Hematopoietic multipotent progenitor cell (in vitro differentiated cells): ENCODE results near the gene PHB1. TPM values are rescaled to one million over a fixed set of nuclear protein-coding genes. Genes with fewer than 3 reads are reported as not detected.
A peak's percentile ranks its signal among the peaks of the same experiment; 100 is the strongest.
"Not testable (repeated sequence)": the region's sequence is repeated elsewhere in the genome, so short reads cannot be mapped to it uniquely, and the experiment has no call there.

ENCODE experiments used
- DNase-seq, 3 donors: peaks; one replicate each; pipeline ENCODE4 v3.0.0-alpha.2; 2011 to 2015; ENCODE audit warnings: low read depth in 2 of 3, low spot score in 2 of 3
- total RNA-seq: library from RNA; depleted of rRNA; stranded (reverse); fragments of >200 nt; gene quantifications from one replicate; pipeline ENCODE4 v1.2.3, GENCODE V29; 2012

Gene PHB1
- total RNA-seq, 1 donor = 102 TPM

DNA sequence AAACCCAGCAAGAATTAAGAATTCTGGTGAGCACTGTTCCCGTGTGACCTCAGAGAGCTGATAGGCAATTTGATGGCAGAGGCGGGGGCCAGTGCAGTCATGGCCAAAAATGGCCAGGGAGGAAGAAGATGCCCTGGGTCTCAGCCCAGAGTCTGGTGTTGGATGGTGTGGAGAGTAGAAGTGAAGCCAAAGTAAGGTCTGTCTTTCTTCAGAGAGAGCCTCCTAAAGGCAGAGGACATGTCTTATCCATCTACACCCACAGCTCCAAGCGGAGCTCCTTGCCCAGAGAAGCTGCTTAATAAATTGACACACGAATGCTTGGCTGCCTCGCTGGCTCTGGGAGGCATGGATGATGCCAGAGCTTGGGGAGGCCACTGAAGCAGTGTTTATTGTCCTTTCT lies 32.9 kb downstream of the PHB1 start:
- DNase-seq = no peak

DNA sequence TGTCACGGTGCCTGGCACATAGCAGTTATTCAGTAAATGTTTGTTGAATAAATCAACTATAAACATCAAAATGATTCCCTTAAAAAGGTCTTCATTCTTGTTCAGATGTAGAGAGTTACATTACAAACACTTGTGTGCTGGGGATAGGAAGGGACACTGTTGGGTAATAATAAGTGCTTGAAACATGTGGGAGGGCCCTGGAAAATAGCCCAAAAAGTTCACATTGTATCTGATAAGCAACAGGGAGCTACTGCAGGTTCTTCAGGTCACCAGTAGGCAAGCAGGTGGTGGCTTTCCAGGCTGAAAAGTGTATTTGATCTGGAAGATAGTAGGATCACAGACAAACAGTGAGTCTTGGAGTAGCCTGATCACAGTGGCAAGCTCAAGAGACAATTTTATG lies 33.6 kb downstream of the PHB1 start:
- DNase-seq = no peak

DNA sequence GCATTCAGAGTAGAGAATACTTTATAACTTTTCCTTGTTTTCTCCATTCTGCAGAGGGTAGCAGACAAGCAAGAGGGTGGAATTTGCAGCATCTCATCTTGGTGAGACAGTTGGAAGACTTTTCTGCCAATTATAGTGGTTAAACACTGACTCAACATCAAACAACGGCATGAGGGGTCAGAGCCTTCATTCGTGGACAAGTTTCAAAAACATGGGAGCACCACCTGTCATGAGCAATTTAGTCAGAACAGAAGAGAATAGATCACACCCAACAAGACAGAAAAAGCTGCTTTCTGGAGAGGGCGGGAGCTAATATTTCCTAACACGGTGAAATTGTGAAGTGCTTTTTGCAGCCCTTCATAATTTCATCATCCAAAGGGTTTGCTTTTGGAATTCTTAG lies 34.8 kb downstream of the PHB1 start:
- DNase-seq = no peak

DNA sequence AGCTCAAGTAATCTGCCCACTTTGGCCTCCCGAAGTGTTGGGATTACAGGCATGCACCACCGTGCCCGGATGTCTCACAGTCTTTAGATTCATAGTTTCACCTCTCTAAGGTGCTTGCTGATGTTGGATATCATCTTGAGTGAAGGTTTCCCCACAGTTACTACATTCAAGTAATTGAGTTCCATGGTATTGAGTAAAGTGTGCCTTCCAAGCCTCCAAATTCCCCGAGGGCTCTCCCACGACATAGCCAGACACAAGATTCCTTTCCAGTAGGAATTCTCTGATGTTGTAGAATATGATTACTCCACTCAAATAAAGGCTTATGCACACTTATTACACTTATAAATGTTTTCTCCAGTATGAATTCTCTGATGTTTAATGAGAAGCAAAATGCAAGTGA lies 36.4 kb downstream of the PHB1 start:
- no peak for DNase-seq

DNA sequence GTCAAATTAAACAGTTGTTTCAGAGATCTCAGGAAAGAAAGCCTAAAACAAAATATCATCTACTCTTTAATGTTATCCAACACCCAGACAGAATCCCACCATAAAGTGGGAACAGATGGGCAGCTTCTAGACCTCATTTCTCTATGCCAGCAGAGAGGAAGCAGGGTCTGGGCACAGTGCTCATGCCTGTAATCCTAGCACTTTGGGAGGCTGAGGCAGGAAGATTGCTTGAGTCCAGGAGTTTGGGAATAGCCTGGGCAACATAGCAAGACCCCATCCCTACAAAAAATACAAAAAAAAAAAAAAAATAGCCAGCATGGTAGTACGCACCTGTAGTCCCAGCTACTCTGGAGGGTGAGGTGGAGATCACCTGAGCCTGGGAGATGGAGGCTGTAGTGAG lies 39.1 kb downstream of the PHB1 start:
- no peak for DNase-seq

DNA sequence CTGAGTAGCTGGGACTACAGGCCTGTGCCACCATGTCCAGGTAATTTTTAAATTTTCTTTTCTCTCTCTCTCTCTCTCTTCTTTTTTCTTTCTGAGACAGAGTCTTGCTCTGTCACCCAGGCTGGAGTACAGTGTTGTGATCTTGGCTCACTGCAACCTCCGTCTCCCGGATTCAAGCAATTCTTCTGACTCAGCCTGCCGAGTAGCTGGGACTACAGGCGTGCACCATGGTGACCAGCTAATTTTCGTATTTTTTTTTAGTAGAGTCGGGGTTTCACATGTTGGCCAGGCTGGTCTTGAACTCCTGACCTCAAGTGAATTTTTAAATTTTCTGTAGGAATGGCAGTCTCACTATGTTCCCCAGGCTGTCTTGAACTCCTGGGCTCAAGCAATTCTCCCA lies 41.6 kb downstream of the PHB1 start:
- no peak for DNase-seq

DNA sequence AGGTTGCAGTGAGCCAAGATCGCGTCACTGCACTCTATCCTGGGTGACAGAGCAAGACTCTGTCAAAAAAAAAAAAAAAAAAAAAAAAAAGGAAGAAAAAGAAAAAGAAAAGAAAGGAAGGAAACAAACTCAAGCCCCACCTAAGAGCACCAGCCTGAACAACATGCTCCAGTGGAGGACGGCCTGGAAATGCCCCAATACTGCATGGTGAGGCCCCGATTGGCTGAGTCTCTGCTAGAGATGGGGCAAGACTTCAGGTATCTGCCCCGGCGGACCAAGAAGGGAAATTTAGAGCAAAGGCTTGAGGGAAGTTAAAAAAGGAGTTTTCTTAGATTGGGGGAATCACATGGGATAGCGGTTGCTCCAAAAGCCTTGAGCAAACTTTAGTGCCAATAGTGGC lies 42.3 kb downstream of the PHB1 start:
- DNase-seq = no peak

DNA sequence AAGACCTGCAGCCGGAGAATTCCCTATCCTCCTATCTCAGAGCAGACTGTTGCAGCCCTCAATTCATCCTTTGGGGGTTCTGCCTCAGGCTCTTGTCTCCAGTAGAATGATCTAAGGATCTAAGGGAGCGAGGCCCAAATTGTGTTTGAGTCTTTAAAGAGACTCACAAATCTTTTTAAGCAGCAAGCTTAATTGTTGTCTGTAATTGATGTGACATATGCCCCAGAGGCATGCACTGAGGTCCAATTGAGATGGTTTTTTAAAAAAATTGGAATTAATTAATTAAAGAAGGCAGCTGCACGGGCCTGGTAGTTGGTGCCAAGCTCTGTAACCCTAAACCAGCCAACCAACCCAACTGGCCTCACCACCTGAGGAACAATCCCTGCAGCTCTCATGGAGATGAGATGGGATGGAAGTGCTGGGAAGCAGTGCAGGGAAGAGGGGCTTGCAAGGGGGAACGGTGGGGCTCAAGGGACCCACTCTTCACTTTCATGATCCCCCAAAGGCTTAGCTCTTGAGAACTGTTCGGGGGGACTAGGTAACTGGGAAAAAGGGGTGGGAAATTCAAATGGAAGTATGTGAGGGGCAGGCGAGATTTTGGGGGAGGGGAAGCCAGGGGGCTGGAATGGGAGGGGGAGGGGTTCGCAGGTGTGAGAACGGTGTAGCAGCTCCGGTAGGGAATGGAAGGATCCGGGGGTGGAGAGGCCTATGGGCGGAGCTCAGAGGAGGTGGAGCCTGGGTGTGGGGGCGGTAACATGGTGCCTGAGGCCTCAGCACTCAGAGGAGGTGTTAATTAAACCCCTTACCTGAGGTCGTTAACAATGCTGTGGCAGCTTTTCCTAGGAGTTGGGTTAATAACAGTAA lies 43.5 kb downstream of the PHB1 start:
- DNase-seq = no peak

DNA sequence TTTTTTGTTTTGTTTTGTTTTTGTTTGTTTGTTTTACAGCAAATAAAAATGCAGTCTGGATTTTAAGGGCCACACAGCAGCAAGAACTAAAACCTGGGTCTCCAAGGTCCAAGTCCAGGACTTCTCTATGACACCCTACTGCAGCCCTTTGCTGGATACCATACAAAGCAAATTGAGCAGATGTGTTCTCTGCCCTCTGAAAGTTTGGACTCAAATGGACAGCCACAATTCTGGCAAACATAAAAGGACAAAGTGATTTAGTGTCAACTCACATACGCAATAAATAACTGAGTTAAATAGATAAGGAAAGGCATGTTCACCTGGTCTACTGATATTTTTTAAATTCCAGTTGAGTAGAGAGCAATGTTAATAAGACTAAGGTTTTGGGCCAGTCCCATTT lies 44.9 kb downstream of the PHB1 start:
- no peak for DNase-seq

DNA sequence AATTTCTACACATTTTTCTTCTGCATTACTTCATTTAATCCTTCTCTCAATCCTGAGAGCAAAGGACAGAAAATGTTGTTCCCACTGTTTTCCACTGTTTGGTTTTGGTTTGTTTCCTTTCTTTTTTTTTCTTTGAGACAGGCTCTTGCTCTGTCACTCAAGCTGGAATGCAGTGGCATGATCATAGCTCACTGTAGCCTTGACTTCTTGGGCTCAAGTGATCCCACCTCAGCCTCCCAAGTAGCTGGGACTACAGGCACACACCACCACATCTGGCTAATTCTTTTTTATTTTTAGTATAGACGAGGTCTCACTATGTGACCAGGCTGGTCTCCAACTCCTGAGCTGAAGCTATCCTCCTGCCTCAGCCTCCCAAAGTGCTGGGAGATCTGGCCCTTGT lies 45.6 kb downstream of the PHB1 start:
- DNase-seq = no peak

DNA sequence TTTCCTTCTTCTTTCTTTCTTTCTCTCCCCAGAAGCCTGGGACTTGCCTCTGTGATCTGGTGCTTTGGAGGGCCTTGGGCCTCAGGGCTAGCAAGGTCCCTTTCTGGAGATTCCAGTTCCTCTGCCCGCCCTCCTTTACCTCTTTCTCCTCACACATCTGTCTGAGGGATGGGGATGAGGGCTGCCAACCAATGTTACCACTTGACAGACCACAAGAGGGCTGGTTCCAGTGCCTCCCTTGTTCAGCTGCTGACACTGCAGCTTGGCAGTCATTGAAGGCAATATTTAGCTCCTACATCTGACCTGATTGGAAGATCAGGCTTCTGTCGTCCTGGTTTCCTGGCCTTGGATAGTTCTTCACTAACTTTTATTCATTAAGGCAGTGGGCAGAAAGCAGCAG lies 49.0 kb downstream of the PHB1 start:
- peak in 2 of 3 donors; percentile 57 to 71 for DNase-seq

DNA sequence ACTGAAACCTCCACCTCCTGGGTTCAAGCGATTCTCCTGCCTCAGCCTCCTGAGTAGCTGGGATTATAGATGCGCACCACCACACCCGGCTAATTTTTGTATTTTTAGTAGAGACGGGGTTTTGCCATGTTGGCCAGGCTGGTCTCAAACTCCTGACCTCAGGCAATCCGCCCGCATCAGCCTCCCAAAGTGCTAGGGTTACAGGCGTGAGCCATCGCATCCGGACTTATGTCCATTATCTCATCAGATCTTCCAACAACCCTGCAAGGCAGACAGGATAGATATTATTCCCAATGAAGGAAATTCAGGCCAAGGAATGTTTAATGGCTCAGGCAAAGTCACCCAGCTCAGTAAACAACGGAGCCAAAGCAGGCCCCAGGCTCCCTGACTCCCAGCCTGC lies 49.6 kb downstream of the PHB1 start:
- not testable (repeated sequence) for DNase-seq

DNA sequence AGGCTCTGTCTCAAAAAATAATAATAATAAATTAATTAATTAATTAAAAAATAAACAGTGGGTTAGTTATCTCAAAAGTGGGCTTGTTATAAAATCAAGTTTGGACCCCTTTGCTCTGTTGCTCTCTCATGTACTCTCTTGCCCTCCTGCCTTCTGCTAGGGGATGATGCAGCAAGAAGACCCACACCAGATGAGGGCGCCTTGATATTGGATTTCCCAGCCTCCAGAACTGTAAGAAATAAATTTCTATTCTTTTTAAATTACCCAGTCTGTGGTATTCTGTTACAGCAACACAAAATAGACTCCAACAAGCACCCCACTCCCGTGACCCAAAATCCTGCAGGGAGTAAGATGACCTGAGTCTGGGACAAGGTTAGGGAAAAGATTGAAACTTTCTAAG lies 50.6 kb downstream of the PHB1 start:
- DNase-seq = no peak

DNA sequence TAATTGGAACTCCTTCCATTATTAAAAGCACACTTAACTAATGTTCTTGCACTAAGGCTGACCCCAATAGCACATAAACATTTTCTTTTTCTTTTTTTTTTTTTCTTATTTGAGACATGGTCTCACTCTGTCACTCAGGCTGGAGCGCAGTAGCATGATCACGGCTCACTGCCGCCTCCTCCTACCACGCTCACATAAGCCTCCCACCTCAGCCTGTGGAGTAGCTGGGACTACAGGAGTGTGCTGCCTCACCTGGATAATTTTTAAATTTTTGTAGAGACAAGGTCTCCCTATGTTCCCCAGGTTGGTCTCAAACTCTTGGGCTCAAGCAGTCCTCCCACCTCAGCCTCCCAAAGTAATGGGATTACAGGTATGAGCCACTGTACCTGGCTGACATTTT lies 51.4 kb downstream of the PHB1 start:
- DNase-seq = no peak

DNA sequence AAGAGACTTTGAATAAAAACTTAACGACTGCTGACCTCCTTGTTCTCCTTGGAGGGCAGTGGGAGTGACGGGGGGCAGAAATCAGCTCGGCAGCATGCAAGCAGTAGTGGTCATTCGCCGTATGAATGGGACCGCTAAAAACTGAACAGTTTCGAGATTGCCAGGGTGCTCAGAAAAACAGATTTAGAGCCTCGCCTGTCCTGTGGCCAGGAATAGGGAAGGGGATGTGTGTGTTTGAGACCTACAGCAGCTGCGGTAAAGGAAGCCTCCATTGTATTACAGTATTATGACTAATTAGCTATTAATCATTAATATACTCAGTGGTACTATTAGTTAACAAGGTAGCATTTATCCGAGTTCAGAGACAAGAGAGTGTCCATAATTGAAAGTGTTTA lies 52.0 kb downstream of the PHB1 start:
- DNase-seq = peak in 1 of 3 donors; percentile 18

DNA sequence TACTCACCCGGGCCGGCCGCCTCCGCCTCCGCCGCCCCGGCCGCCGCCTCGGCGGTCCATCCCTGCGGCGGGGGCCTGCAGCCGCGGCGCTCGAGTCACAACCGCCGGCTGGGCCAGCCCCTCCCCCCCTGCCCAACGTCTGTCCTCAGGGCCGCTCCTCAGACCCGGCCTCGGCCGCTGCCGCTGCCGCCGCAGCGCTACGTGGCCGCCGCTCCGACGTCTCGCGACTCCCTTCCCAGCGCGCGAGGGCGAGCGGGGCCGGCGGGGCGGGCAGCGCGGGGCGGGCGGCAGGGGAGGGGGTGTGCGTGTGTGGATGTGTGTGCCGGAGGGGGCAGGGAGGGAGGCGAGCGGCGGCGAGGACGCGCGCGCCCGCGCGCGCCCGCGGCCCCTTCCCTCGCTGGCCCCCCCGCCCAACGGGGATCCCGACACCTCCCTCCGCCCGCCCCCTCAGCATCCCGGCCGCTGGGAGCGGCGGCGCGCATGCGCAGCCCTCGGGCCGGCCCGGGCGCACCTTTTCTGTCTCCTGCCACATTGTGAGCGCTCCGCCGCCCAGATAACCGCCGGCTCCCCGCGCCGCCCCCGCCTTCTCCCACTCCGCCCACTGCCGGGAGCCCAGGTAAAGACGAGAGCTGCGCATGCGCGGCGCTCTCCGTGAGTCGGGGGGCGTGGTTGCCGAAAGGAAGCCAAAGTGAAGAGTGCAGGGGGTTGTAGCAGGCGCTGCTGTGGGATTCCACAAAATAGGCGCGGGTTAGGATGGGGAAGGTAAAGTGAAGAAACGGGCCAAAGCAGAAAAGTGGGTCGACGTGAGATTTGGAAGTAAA lies 52.6 kb downstream of the PHB1 start, which contains the start of gene ZNF652:
ZNF652 (minus strand) TSS at position 349 of the 821 bp plus-strand sequence. CDS start 44,525 bp downstream, outside the sequence.
- DNase-seq = peak; percentile 88 to 93 (median 93)

DNA sequence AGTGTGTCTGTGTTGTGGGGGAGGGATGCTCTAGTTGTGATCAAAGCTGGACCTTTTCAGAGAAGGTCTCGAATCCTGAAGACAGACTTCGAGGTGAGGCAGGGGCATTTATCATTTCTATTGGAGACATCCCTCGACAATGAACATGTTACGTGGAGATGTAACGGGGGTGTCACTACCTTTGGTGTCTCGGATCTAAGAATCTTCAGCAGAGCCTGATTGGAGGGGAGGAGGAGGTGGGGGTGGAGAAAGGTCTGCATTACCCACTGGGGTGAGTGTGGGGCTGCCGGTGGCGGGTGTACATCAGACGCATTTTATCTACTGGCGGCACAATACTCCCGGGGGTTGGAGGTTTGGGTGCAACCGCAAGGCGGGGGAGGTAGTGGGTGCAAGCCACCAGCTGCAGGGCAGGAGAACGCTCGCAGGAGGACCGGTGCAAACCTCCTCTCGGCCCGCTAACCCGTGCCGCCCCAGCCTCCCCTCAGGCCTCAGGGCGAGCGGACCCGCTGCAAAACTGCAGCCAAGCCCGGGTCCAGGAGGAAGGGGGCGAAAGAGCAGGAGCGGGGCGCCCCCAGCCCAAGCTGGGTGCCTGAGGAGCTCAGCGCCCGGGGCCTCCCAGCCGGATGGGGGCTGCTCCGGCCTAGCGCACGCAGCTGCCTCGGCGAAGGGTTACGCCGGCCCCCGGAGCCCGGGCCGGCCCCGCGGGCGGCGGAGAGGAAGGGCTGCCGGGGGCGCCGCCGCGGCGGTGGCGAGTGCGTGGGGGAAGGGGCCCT lies 53.4 kb downstream of the PHB1 start:
- peak; percentile 62 to 78 (median 69) for DNase-seq

DNA sequence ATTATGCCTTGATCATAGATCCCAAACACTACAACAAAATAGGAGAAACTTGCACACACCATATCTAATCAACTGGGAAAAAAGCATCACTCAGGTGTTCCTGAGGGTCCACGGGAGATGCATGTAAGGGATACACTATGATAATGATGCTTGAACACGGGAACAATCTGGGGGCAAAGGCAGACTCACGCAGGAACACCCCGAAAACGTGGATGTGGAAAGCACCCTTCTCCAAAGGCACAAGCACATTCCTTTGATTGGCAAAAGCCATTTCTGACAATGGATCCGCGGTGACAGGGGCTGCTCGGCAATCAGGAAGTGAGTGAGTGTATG lies 53.9 kb downstream of the PHB1 start:
- no peak for DNase-seq

DNA sequence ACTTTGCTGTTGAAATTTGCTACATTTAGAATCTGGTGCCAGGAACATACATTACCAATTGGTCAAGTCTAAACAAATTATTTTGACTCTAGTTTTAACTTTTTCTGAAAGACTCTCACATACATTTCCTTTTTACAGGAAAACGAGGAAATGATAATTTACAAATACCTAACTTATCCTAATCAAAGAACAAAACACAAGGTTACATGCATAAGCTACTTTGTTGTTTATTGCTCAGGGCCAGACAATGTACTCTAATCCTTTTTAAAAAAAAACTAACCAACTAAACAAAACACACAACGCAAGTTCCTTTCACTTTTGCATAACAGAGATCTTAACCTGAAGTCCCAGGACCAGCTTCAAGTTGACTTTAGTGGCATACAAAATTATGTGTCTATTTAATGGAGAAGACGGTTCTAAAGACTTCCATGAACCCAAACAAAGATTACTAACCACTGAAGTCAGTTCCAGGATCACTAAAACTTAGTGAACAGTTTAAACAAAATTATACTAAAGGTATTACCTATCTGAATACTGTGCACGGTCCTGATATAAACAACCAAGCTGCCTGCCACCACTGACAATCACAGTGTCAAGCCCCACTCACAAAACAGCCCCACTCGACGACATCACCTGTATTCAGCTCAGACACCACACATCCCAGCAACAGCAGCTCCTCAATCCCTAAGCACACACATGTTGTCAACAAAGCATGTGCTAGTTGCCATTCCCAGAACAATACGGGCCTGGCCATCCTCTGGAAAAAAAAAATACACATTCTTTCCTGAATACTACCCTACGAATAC lies 54.5 kb downstream of the PHB1 start:
- DNase-seq = peak in 1 of 3 donors; percentile 21

DNA sequence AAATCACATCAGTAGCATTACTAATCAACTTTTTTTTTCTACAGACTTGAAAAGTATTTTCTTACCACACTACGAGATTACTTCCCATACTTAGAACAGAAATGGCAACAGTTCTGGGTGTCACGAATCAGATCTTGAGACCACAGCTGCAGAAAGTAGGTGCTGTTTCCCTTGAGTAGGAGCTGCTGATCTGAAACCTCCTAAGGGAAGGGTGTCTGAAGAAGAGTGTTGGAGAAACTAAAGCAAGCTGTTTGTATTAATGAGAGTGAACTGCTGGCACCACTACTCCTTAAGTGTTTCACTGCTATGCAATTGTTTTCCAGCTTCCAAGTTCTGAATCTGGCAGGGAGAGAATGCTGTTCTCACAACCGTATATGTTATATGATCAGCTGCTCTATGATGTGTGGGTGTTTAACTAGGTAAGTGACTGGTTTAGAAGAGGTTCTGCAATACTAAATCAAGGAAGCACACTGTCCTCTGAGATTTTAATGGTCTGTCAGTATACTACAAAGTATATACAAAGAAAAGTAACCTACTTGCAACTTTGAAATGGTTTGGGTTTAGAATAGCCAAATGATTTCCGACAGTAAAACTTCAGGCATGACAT lies 55.9 kb downstream of the PHB1 start:
- DNase-seq = no peak
